ENCODE data around the gene C22orf15. TPM values are rescaled to one million over a fixed set of nuclear protein-coding genes. Genes with fewer than 3 reads are reported as not detected.

The C22orf15 gene
- total RNA-seq, 1 donor from 2014 or later, result 0.39 TPM

- peak overlapping the region; percentile 66 for H3K4me3 Mint-ChIP-seq (ENCODE audit: unreplicated experiment)
- FAIRE-seq, result no peak
- Histone ChIP-seq H3K9ac (ENCODE audit: low read length) (no peak overlapping the region), H3K36me3 (ENCODE audit: insufficient read depth, low read length) (no peaks in the 10 kb centered on the region), H3K4me3 (ENCODE audit: insufficient read depth, low read depth, low read length) (no peak overlapping the region), H3K27ac (ENCODE audit: low read depth, low read length) (no peak overlapping the region), H3K9me3 (ENCODE audit: insufficient read depth, low read depth, low read length) (no peaks in the 10 kb centered on the region), H4K20me1 (ENCODE audit: insufficient read depth, low read length) (peaks cover 3% of the 10 kb centered on the region), H2AFZ (ENCODE audit: low read depth, low read length) (no peak overlapping the region), H3K79me2 (ENCODE audit: insufficient read depth, low read length) (no peaks in the 10 kb centered on the region), H3K4me2 (ENCODE audit: low read length) (no peak overlapping the region), H3K4me1 (ENCODE audit: insufficient read depth, low read length) (peaks cover 7% of the 10 kb centered on the region), H3K27me3 (ENCODE audit: insufficient read depth, low read length) (no peaks in the 10 kb centered on the region)
- H3K27ac Mint-ChIP-seq (ENCODE audit: unreplicated experiment), result peak overlapping the region; percentile 77
- TF ChIP-seq, protein P1, sequence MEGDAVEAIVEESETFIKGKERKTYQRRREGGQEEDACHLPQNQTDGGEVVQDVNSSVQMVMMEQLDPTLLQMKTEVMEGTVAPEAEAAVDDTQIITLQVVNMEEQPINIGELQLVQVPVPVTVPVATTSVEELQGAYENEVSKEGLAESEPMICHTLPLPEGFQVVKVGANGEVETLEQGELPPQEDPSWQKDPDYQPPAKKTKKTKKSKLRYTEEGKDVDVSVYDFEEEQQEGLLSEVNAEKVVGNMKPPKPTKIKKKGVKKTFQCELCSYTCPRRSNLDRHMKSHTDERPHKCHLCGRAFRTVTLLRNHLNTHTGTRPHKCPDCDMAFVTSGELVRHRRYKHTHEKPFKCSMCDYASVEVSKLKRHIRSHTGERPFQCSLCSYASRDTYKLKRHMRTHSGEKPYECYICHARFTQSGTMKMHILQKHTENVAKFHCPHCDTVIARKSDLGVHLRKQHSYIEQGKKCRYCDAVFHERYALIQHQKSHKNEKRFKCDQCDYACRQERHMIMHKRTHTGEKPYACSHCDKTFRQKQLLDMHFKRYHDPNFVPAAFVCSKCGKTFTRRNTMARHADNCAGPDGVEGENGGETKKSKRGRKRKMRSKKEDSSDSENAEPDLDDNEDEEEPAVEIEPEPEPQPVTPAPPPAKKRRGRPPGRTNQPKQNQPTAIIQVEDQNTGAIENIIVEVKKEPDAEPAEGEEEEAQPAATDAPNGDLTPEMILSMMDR (IDR thresholded peaks at IDR 0.05; ENCODE audit: insufficient read depth, low read depth, low read length), result no peak
- no peak for TF ChIP-seq EZH2 (IDR thresholded peaks at IDR 0.05; ENCODE audit: insufficient read depth, low read length)
- DNase-seq (ENCODE audit: low read depth), result peak; percentile 65
- H3K27me3 Mint-ChIP-seq (ENCODE audit: low read depth, unreplicated experiment), result peaks cover 25% of the 10 kb centered on the region
- no peaks in the 10 kb centered on the region for H3K9me3 Mint-ChIP-seq (ENCODE audit: unreplicated experiment)
- H3K4me1 Mint-ChIP-seq (ENCODE audit: low read depth, unreplicated experiment), result peaks cover 18% of the 10 kb centered on the region
- H3K36me3 Mint-ChIP-seq (ENCODE audit: low read depth, unreplicated experiment), result peaks cover 6% of the 10 kb centered on the region
Observed at GRCh38 chr22:23774922-23775436, 12.2 kb downstream of the C22orf15 start.

GRCh38 chr22:23775779-23776375 is 13.1 kb downstream of the C22orf15 start:
- H3K27ac Mint-ChIP-seq (ENCODE audit: unreplicated experiment), result no peak overlapping the region
- Histone ChIP-seq H3K9ac (ENCODE audit: low read length) (no peak overlapping the region), H3K4me1 (ENCODE audit: insufficient read depth, low read length) (peaks cover 7% of the 10 kb centered on the region), H3K79me2 (ENCODE audit: insufficient read depth, low read length) (no peaks in the 10 kb centered on the region), H3K4me3 (ENCODE audit: insufficient read depth, low read depth, low read length) (no peak overlapping the region), H3K36me3 (ENCODE audit: insufficient read depth, low read length) (no peaks in the 10 kb centered on the region), H3K27ac (ENCODE audit: low read depth, low read length) (no peak overlapping the region), H2AFZ (ENCODE audit: low read depth, low read length) (no peak overlapping the region), H3K4me2 (ENCODE audit: low read length) (no peak overlapping the region), H4K20me1 (ENCODE audit: insufficient read depth, low read length) (peaks cover 3% of the 10 kb centered on the region), H3K9me3 (ENCODE audit: insufficient read depth, low read depth, low read length) (no peaks in the 10 kb centered on the region), H3K27me3 (ENCODE audit: insufficient read depth, low read length) (no peaks in the 10 kb centered on the region)
- H3K27me3 Mint-ChIP-seq (ENCODE audit: low read depth, unreplicated experiment), result peaks cover 25% of the 10 kb centered on the region
- peaks cover 6% of the 10 kb centered on the region for H3K36me3 Mint-ChIP-seq (ENCODE audit: low read depth, unreplicated experiment)
- FAIRE-seq (no peak), DNase-seq (ENCODE audit: low read depth) (no peak)
- peak overlapping the region; percentile 54 for H3K4me3 Mint-ChIP-seq (ENCODE audit: unreplicated experiment)
- TF ChIP-seq, protein P1 (IDR thresholded peaks at IDR 0.05; ENCODE audit: insufficient read depth, low read depth, low read length), result no peak
- TF ChIP-seq EZH2 (IDR thresholded peaks at IDR 0.05; ENCODE audit: insufficient read depth, low read length), result no peak
- peaks cover 18% of the 10 kb centered on the region for H3K4me1 Mint-ChIP-seq (ENCODE audit: low read depth, unreplicated experiment)
- H3K9me3 Mint-ChIP-seq (ENCODE audit: unreplicated experiment), result no peaks in the 10 kb centered on the region
